ENCODE results near the gene LDHA.

LDHA gene

DNA sequence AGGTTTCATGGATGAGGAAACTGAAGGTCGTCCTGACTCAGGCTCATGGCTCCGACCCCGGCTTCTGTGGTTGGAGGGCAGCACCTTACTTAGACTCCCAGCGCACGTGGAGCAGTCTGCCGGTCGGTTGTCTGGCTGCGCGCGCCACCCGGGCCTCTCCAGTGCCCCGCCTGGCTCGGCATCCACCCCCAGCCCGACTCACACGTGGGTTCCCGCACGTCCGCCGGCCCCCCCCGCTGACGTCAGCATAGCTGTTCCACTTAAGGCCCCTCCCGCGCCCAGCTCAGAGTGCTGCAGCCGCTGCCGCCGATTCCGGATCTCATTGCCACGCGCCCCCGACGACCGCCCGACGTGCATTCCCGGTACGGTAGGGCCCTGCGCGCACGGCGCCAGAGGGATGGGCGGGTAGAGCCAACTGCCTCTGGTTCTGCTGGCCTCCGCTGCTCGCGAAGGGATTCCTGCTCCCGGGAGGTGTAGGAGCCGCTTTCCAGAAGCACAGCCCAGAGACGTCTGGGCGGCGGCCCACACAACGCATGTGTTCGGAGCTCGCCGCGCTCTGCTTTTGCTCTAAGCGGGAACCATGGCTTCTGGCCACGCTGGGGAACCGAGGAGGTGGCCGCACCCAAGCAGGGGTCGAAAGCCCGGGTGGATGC is at the start of gene LDHA:
Gene LDHA (plus strand): TSS at position 289 of the 653 bp plus-strand sequence. CDS start 2,280 bp downstream, outside the sequence.
- peak; percentile 99 for DNase-seq

- DNase-seq, result no peak
These were observed 46.8 kb upstream of the LDHA start for GRCh38 chr11:18347471-18348125.

GRCh38 chr11:18352581-18352980 is 41.8 kb upstream of the LDHA start:
- no peak for DNase-seq

- DNase-seq, result no peak
These were observed 35.7 kb upstream of the LDHA start for GRCh38 chr11:18358646-18359045.

DNA sequence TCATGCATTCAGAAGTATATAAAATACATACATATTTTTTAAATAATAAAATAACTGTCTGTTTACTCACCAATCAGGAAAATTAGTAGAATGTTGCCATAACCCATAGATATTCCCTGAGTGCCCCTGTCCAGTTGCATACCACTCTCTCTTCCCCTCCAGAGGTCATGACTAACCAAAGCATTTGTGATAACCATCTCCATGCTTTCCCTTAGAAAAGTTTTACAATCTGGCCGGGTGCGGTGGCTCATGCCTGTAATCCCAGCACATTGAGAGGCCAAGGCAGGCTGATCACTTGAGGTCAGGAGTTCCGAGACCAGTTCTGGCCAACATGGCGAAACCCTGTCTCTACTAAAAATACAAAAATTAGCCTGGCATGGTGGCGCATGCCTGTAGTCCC is 33.2 kb upstream of the LDHA start:
- no peak for DNase-seq

GRCh38 chr11:18364495-18365073 is 29.8 kb upstream of the LDHA start:
- DNase-seq, result no peak

DNA sequence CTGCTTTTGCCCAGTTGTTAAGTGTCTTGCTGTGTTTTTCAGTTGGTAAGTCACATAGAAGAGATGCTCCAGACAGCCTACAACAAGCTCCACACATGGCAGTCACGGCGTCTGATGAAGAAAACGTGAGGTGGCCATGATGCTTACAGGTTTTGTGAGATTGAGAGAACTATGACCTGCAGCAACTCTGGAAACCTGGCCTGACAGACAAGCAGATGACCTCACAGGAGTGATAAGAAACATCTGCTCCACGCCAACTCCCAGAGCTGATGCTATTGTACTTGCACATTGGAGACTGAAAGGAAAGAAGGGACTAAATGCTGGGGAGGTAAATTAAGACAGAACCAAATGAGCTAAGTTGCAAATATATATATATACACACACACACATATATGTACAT is 28.6 kb upstream of the LDHA start:
- DNase-seq, result no peak

- no peak for DNase-seq
These were observed 28.1 kb upstream of the LDHA start for GRCh38 chr11:18366286-18366685.

GRCh38 chr11:18367431-18367830 is 26.9 kb upstream of the LDHA start:
- DNase-seq, result no peak

- no peak for DNase-seq
These were observed 26.1 kb upstream of the LDHA start for GRCh38 chr11:18368221-18368620.

DNA sequence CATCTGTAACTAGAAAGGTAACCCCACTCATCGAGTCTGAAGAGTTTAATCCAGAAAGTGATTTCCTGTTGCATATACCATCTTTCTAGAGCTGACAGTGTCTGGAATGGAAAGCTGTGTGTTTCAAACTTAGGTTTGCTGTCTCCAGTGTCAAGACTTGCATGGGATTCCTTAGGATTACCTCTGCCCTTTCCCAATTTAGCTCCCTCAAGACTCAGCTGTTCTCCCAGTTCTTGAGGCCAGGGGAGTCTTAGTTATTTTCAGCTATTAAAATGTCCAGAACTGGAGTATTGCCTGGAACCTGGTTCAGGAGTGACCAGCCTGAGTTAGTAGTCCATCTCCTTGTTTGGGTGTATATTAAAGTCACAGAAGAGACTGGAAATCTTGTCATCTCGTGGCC is 25.0 kb upstream of the LDHA start:
- DNase-seq, result no peak

- DNase-seq, result no peak
These were observed 23.1 kb upstream of the LDHA start for GRCh38 chr11:18371279-18371678.

DNA sequence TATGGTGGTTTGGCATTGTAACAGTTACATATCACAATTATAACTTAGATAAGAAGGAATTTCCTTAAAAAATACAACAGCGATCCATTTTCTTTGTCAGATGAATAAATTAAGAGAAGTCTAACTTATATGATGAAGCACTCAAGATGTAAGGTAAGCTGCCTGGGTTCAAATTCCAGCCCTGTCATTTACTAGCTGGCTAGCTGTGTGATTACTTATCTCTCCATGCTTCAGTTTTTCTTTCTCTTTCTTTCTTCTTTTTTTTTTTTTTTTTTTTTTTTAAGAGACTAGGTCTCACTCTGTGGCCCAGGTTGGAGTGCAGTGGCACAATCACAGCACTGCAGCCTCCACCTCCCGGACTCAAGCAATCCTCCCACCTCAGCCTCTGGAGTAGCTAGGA is 22.2 kb upstream of the LDHA start:
- DNase-seq, result no peak

GRCh38 chr11:18374956-18375355 is 19.4 kb upstream of the LDHA start:
- no peak for DNase-seq

GRCh38 chr11:18375941-18376340 is 18.4 kb upstream of the LDHA start:
- DNase-seq, result no peak

- DNase-seq, result no peak
These were observed 15.2 kb upstream of the LDHA start for GRCh38 chr11:18379201-18379600.

- DNase-seq, result peak; percentile 70 to 79
These were observed 10.8 kb upstream of the LDHA start for GRCh38 chr11:18383388-18384156.

- no peak for DNase-seq
These were observed 10.2 kb upstream of the LDHA start for GRCh38 chr11:18384157-18384641.

DNA sequence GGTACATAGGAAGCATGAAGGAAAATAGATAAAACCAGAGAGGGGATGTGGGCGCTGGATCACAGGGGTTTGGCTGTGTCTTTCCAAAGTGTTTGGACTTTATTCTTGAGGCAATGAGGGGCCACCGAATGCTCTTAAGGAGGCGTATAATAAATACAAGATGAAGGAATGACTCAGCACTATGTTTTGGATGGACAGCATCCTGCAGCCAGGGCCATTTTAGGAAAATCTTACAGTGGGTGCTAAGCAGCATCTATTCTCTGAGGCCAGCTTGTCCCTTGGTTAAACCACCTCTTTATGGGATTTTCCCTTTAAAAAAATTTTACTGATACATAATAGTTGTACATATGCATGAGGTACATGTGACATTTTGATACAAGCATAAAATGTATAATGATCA is 4.3 kb upstream of the LDHA start:
- no peak for DNase-seq

DNA sequence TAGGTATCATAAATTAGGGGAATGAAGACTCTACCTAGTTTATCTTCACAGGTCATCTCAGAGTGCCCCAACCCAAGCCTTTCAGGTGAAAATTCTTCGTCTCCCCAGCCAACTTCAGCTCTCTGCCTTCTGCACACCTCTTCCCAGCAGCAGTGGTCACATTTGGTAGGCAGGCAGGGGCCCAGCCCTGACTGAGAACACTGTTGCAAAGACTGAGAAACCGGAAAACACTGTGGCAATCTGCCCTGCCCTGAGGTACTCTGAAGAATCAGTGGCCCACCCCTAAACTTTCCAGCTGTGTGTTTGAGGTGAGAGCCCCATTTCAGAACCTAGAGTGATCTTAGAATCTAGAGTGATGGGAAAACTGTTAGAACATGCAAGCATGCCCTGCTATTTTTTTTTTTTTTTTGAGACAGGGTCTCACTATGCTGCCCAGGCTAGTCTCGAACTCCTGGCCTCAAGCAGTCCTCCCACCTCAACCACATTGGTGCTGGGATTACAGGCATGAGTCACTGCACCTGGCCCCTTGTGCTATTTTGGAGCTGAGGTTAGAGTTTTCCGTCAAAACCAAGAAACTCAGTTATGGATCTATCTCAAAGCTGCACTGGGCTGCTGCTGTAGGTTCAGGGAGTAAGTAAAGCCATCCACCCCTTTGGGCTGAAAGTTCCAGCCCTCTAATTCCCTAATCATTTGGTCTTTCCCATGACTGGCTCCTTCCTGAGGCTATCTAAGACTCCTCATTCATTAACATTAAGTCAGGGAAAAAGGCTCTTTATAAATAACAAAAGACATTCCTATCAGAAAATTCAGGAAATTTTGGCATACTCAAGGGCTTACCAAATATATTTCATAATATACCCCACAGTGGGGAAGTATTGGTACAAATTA is 1.7 kb upstream of the LDHA start:
- no peak for DNase-seq

DNA sequence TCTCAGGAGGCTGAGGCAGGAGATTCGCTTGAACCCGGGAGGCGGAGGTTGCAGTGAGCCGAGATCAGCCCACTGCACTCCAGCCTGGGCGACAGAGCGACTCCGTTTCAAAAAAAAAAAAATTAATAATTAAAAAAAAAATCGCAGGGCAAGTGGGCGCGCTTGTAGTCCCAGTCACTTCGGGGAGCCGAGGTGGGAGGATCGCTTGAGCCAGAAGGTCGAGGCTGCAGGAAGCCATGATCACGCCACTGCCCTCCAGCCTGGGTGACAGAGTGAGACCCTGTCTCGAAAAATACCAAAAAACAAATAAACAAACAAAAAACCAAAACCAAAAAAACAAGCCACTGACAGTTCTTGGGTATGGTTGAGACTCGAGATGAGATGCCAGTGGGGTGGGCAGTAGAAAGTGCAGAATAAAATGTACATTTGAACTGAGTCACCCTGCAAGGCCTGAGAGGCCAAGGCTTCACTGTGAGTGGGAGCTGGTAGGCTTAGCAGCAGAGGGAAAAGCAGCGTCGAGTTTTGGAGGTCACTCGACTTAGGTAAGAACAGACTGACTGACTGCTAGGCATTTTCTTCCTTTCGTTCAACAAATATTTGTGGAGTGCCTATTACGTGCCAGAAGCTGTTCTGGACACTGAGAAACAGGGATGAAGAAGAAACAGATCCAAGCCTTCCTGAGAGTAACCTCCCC is 635 bp upstream of the LDHA start:
- no peak for DNase-seq

All from activated T-cell treated with anti-CD3 and anti-CD28 coated beads, Interleukin-2, amount 50 U/mL, for 48 hours (primary cell).